ENCODE data around the gene TRIP4.

DNA sequence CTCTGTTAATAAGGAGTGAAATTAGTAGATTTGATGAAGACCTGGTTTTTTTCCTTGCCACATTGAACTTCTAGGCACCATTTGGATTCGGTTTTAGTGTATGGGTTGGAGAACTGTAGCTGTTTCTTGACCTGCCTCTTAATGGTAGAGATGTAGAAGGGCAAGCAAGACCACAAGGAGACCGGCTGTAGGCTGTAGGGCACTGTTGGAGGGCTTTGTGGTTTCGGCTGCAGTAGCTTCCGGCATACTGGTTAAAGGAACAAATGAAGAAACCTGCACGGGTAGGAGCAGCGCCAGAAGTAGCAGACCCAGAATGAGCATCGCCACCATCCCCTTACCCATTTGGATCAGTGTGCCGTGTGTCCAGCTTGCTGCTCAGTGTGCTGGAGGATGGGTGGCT lies 14.3 kb upstream of the TRIP4 start:
- TF ChIP-seq EP300 (IDR thresholded peaks at IDR 0.05; ENCODE audit: borderline replicate concordance) = no peak
- TF ChIP-seq, protein P1, sequence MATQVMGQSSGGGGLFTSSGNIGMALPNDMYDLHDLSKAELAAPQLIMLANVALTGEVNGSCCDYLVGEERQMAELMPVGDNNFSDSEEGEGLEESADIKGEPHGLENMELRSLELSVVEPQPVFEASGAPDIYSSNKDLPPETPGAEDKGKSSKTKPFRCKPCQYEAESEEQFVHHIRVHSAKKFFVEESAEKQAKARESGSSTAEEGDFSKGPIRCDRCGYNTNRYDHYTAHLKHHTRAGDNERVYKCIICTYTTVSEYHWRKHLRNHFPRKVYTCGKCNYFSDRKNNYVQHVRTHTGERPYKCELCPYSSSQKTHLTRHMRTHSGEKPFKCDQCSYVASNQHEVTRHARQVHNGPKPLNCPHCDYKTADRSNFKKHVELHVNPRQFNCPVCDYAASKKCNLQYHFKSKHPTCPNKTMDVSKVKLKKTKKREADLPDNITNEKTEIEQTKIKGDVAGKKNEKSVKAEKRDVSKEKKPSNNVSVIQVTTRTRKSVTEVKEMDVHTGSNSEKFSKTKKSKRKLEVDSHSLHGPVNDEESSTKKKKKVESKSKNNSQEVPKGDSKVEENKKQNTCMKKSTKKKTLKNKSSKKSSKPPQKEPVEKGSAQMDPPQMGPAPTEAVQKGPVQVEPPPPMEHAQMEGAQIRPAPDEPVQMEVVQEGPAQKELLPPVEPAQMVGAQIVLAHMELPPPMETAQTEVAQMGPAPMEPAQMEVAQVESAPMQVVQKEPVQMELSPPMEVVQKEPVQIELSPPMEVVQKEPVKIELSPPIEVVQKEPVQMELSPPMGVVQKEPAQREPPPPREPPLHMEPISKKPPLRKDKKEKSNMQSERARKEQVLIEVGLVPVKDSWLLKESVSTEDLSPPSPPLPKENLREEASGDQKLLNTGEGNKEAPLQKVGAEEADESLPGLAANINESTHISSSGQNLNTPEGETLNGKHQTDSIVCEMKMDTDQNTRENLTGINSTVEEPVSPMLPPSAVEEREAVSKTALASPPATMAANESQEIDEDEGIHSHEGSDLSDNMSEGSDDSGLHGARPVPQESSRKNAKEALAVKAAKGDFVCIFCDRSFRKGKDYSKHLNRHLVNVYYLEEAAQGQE (IDR thresholded peaks at IDR 0.05; ENCODE audit: low read depth) = no peak
- TF ChIP-seq CREB1 (IDR thresholded peaks at IDR 0.05; ENCODE audit: low read depth) = no peak
- no peak for TF ChIP-seq TCF12 (IDR thresholded peaks at IDR 0.05; ENCODE audit: low read depth)
- TF ChIP-seq, protein P2, sequence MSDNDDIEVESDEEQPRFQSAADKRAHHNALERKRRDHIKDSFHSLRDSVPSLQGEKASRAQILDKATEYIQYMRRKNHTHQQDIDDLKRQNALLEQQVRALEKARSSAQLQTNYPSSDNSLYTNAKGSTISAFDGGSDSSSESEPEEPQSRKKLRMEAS (IDR thresholded peaks at IDR 0.05) = no peak
- no peak for TF ChIP-seq RAD21 (IDR thresholded peaks at IDR 0.05; ENCODE audit: low read depth)
- no peak for TF ChIP-seq YY1 (IDR thresholded peaks at IDR 0.05; ENCODE audit: low read depth)

Data from Ishikawa (cell line).